A549 (cell line): Measurements from ENCODE around the gene EML4. TPM values are rescaled to one million over a fixed set of nuclear protein-coding genes. Genes with fewer than 3 reads are reported as not detected.
A peak's percentile ranks its signal among the peaks of the same experiment; 100 is the strongest.
"Not testable (repeated sequence)": the region's sequence is repeated elsewhere in the genome, so short reads cannot be mapped to it uniquely, and the experiment has no call there.

Experiments used
- ATAC-seq, 2 experiments: fragments of 200-7000 bp in 1 of 2; fragments of >200 bp in 1 of 2; cut with Nextera tagmentation in 1 of 2; cut with Tn5 transposase in 1 of 2; 3 replicates each; pipeline versions ENCODE4 v1.8.0 to v1.9.1; 2018 to 2020; ENCODE audit warnings: mild to moderate bottlenecking in 1 of 2, moderate library complexity in 1 of 2
- CTCF ChIA-PET: fragments of 300-600 bp; sonication (Branson Sonifier 250); formaldehyde crosslinking; extraction: SDS; loops from one replicate; lab custom pipeline; 2021; ENCODE audit warnings: antibody characterized with exemption, inconsistent platforms; lab: Yijun Ruan, JAX
- POLR2A ChIA-PET: fragments of 350-600 bp; formaldehyde crosslinking; extraction: SDS; loops from one replicate; lab custom pipeline; 2021; ENCODE audit warnings: antibody characterized with exemption, inconsistent platforms; lab: Yijun Ruan, JAX
- DNase-seq, 2 experiments: peaks; one replicate each; pipeline versions ENCODE4 v3.0.0 to v3.0.0-alpha.2; 2011 to 2016; ENCODE audit warnings: low read depth in 1 of 2, low spot score in 1 of 2
- FAIRE-seq: peaks from 2 replicates; lab custom pipeline; 2011; peaks lifted over from hg19 to GRCh38; lab: Jason Lieb, UNC
- H3K27ac ChIP-seq, 2 experiments: fragments of >200 bp; sonication (Bioruptor Twin); formaldehyde crosslinking; 3 replicates each; pipeline ENCODE4 v1.5.1; 2016 to 2017
- H3K4me1 ChIP-seq: fragments of >200 bp; sonication (Bioruptor Twin); formaldehyde crosslinking; 3 replicates; pipeline ENCODE4 v1.6.1; 2016
- H3K4me2 ChIP-seq: fragments of >200 bp; sonication (Bioruptor Twin); formaldehyde crosslinking; 3 replicates; pipeline ENCODE4 v1.6.1; 2016
- H3K4me3 ChIP-seq: fragments of >200 bp; sonication (Bioruptor Twin); formaldehyde crosslinking; 3 replicates; pipeline ENCODE4 v1.5.1; 2016
- H3K9me3 ChIP-seq: fragments of >200 bp; sonication (Bioruptor Twin); formaldehyde crosslinking; 3 replicates; pipeline ENCODE4 v1.6.1; 2016
- BHLHE40 ChIP-seq: IDR thresholded peaks from 2 replicates; pipeline ENCODE4 v1.6.1; 2012; ENCODE audit warnings: low read depth, low read length, inconsistent platforms
- CEBPB ChIP-seq, 2 experiments: fragments of >200 bp in 1 of 2; sonication (Bioruptor Twin) in 1 of 2; formaldehyde crosslinking in 1 of 2; IDR thresholded peaks; 2 replicates each; pipeline ENCODE4 v1.6.1; 2012 to 2016
- CHD4 ChIP-seq: fragments of 200-600 bp; sonication (generic); IDR thresholded peaks from 2 replicates; pipeline ENCODE4 v1.6.1; 2016; ENCODE audit warnings: antibody characterized with exemption, mild to moderate bottlenecking, borderline replicate concordance
- E2F6 ChIP-seq: IDR thresholded peaks from 2 replicates; pipeline ENCODE4 v1.6.1; 2012; ENCODE audit warnings: low read depth, borderline replicate concordance
- EHMT2 ChIP-seq: fragments of 200-600 bp; sonication (generic); IDR thresholded peaks from 2 replicates; pipeline ENCODE4 v1.6.1; 2016; ENCODE audit warnings: antibody characterized with exemption, low read depth, mild to moderate bottlenecking, moderate library complexity
- ESRRA ChIP-seq: fragments of 150-350 bp; IDR thresholded peaks from 2 replicates; pipeline ENCODE4 v1.6.1; 2014; ENCODE audit warnings: mild to moderate bottlenecking, low read length, borderline replicate concordance
- FOSB ChIP-seq: fragments of 250-450 bp; sonication (Bioruptor Pico); IDR thresholded peaks from 2 replicates; pipeline ENCODE4 v1.5.0; 2020; ENCODE audit warnings: mild to moderate bottlenecking, moderate library complexity
- JUNB ChIP-seq: fragments of >200 bp; sonication (Bioruptor Twin); formaldehyde crosslinking; IDR thresholded peaks from 2 replicates; pipeline ENCODE4 v1.6.1; 2016
- KDM1A ChIP-seq: fragments of 200-600 bp; sonication (generic); IDR thresholded peaks from 2 replicates; pipeline ENCODE4 v1.6.1; 2016; ENCODE audit warnings: low read depth, mild to moderate bottlenecking
- MAFK ChIP-seq: fragments of 450-650 bp; IDR thresholded peaks from 2 replicates; pipeline ENCODE4 v1.6.1; 2014; ENCODE audit not compliant: partially characterized antibody
- MAX ChIP-seq: IDR thresholded peaks from 2 replicates; pipeline ENCODE4 v1.6.1; 2012
- MAZ ChIP-seq: fragments of 150-350 bp; IDR thresholded peaks from 2 replicates; pipeline ENCODE4 v1.6.1; 2014; ENCODE audit warnings: antibody characterized with exemption, low read depth, low read length, borderline replicate concordance
- MYC ChIP-seq: IDR thresholded peaks from 2 replicates; pipeline ENCODE4 v1.6.1; 2012; ENCODE audit warnings: mild to moderate bottlenecking, inconsistent platforms, low read length, improper control_type of control experiment, borderline replicate concordance
- NFE2L2 ChIP-seq: fragments of 150-350 bp; conservative IDR thresholded peaks from 2 replicates; pipeline ENCODE4 v1.6.1; 2014; ENCODE audit warnings: low read length
- RAD21 ChIP-seq, 2 experiments: fragments of >200 bp in 1 of 2; sonication (Bioruptor Twin) in 1 of 2; formaldehyde crosslinking in 1 of 2; IDR thresholded peaks in 1 of 2; conservative IDR thresholded peaks in 1 of 2; 2 replicates in 1 of 2; 3 replicates in 1 of 2; pipeline ENCODE4 v1.6.1; 2012 to 2018; ENCODE audit warnings: inconsistent platforms in 1 of 2
- RARB ChIP-seq: fragments of 250-450 bp; sonication (Bioruptor Pico); IDR thresholded peaks from 2 replicates; pipeline ENCODE4 v1.8.0; 2021; ENCODE audit warnings: mild to moderate bottlenecking, moderate library complexity
- RFX5 ChIP-seq: fragments of 450-650 bp; IDR thresholded peaks from 2 replicates; pipeline ENCODE4 v1.7.1; 2014; ENCODE audit warnings: antibody characterized with exemption, mild to moderate bottlenecking, moderate library complexity
- SMC3 ChIP-seq: fragments of >200 bp; sonication (Bioruptor Twin); formaldehyde crosslinking; IDR thresholded peaks from 3 replicates; pipeline ENCODE4 v1.6.1; 2018; ENCODE audit warnings: inconsistent platforms
- SREBF2 ChIP-seq: fragments of 450-650 bp; IDR thresholded peaks from 2 replicates; pipeline ENCODE4 v1.6.1; 2014; ENCODE audit warnings: mild to moderate bottlenecking, moderate library complexity
- ZC3H11A ChIP-seq: fragments of 450-650 bp; IDR thresholded peaks from 2 replicates; pipeline ENCODE4 v1.6.1; 2014; ENCODE audit warnings: antibody characterized with exemption, mild to moderate bottlenecking
- ZFP36 ChIP-seq: fragments of 450-650 bp; IDR thresholded peaks from 2 replicates; pipeline ENCODE4 v1.6.1; 2014; ENCODE audit warnings: borderline replicate concordance; ENCODE audit not compliant: partially characterized antibody
- ZNF302 ChIP-seq: fragments of 250-450 bp; sonication (Bioruptor Pico); IDR thresholded peaks from 2 replicates; pipeline ENCODE4 v1.9.0; 2021; ENCODE audit warnings: inconsistent platforms, mild to moderate bottlenecking, moderate library complexity
- WGBS: methylation state at CpG from one replicate; pipeline ENCODE4 v1.1.6; 2017; ENCODE audit errors: missing lambda C conversion rate; 5-methylcytosine and 5-hydroxymethylcytosine counted together
- polyA plus RNA-seq, 4 experiments: library from polyadenylated mRNA; depleted of rRNA in 3 of 4; stranded (reverse); fragments of >200 nt; fragmentation: RNase III in 1 of 4; extraction: RNeasy Plus Mini Kit Qiagen cat#74134 plus additional on column Dnase treatment in 1 of 4; gene quantifications; 2 replicates in 3 of 4; 3 replicates in 1 of 4; pipeline ENCODE4 v1.2.3, GENCODE V29; 2011 to 2017
- TF ChIP-seq, protein P1 (sequence below): fragments of 250-450 bp; sonication (Bioruptor Pico); IDR thresholded peaks from 2 replicates; pipeline ENCODE4 v1.5.0; 2021; ENCODE audit warnings: mild to moderate bottlenecking, moderate library complexity, borderline replicate concordance
- TF ChIP-seq, protein P2 (sequence below): fragments of 450-650 bp; IDR thresholded peaks from 2 replicates; pipeline ENCODE4 v1.6.1; 2014; ENCODE audit warnings: antibody characterized with exemption

The EML4 gene
- polyA plus RNA-seq, 2 of the 4 experiments (the other 2 are of a cell fraction), result 34.6 to 130 TPM

- WGBS, result 61% methylated on average over 3 of the region's 3 CpGs
- TF ChIP-seq MAX (no peak), MAFK (peak; percentile 18), ESRRA (no peak), SMC3 (no peak)
- Histone ChIP-seq H3K4me2 (no peak overlapping the region), H3K9me3 (no peaks in the 10 kb centered on the region), H3K4me3 (no peak overlapping the region), H3K4me1 (peaks cover 14% of the 10 kb centered on the region), H3K27ac (no peak overlapping the region)
- POLR2A ChIA-PET, result no interaction called here
- ATAC-seq, result no peak
- FAIRE-seq, result no peak
- no peak for DNase-seq
- CTCF ChIA-PET, result interaction anchor here (1.5 to 1.7 kb wide), 2 partner anchors 11 to 25 kb away, joined by 3 to 5 read pairs; partner anchors contain the start of gene COX7A2L
These were observed 203.5 kb downstream of the EML4 start for GRCh38 chr2:42372474-42373200.

- Histone ChIP-seq H3K4me3 (no peak overlapping the region), H3K27ac (no peak overlapping the region), H3K4me2 (no peak overlapping the region), H3K9me3 (no peaks in the 10 kb centered on the region), H3K4me1 (no peaks in the 10 kb centered on the region)
- FAIRE-seq (no peak), DNase-seq (no peak), ATAC-seq (no peak)
- TF ChIP-seq ZC3H11A (no peak), CHD4 (no peak), MAFK (no peak), NFE2L2 (no peak), MYC (no peak), ZFP36 (no peak), EHMT2 (no peak), JUNB (no peak), CEBPB (IDR thresholded peaks at IDR 0.05) (no peak), MAZ (no peak), SMC3 (no peak), BHLHE40 (no peak), ESRRA (no peak), SREBF2 (no peak), RARB (CRISPR knock-in tag) (no peak), E2F6 (no peak)
- TF ChIP-seq, protein P1, sequence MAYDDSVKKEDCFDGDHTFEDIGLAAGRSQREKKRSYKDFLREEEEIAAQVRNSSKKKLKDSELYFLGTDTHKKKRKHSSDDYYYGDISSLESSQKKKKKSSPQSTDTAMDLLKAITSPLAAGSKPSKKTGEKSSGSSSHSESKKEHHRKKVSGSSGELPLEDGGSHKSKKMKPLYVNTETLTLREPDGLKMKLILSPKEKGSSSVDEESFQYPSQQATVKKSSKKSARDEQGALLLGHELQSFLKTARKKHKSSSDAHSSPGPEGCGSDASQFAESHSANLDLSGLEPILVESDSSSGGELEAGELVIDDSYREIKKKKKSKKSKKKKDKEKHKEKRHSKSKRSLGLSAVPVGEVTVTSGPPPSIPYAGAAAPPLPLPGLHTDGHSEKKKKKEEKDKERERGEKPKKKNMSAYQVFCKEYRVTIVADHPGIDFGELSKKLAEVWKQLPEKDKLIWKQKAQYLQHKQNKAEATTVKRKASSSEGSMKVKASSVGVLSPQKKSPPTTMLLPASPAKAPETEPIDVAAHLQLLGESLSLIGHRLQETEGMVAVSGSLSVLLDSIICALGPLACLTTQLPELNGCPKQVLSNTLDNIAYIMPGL (CRISPR knock-in tag), result no peak
- CTCF ChIA-PET, result interaction anchor here (2.0 kb wide), 1 partner anchor 10 kb away, joined by 8 read pairs; no protein-coding TSS in a partner anchor
- 60% methylated on average over 7 of the region's 7 CpGs for WGBS
- POLR2A ChIA-PET, result no interaction called here
These were observed 207.6 kb downstream of the EML4 start for GRCh38 chr2:42376758-42377157.

DNA sequence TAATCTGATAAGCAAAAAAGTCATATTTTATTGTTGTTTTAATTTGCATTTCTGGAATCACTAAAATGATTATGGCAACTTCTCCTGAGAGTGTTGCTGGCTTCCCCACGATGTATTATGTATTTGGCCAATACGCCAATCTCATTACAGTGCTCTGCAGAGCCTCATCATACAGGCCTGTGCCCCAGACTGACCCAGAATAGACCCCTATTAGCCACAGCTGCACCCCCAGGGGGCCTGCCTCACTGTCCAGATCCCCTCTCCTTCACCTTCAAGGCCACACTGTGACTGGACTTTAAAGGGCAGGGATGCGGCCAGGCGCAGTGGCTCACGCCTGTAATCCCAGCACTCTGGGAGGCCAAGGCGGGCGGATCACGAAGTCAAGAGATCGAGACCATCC is 209.3 kb downstream of the EML4 start:
- Histone ChIP-seq H3K4me3 (no peak overlapping the region), H3K27ac (no peak overlapping the region), H3K4me1 (no peaks in the 10 kb centered on the region), H3K4me2 (no peak overlapping the region), H3K9me3 (no peaks in the 10 kb centered on the region)
- ATAC-seq, result no peak
- no peak for FAIRE-seq
- WGBS, result 87% methylated on average over 9 of the region's 9 CpGs
- TF ChIP-seq RAD21 (conservative IDR thresholded peaks at IDR 0.05 in 1 of 2, IDR thresholded peaks at IDR 0.05 in 1 of 2) (no peak), ZNF302 (no peak), KDM1A (no peak), FOSB (CRISPR knock-in tag) (no peak), RFX5 (no peak)
- TF ChIP-seq, protein P1 (CRISPR knock-in tag), result no peak
- TF ChIP-seq, protein P2, sequence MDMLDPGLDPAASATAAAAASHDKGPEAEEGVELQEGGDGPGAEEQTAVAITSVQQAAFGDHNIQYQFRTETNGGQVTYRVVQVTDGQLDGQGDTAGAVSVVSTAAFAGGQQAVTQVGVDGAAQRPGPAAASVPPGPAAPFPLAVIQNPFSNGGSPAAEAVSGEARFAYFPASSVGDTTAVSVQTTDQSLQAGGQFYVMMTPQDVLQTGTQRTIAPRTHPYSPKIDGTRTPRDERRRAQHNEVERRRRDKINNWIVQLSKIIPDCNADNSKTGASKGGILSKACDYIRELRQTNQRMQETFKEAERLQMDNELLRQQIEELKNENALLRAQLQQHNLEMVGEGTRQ, result no peak
- CTCF ChIA-PET, result interaction anchor here (0.6 to 2.0 kb wide), 5 partner anchors 9 to 116 kb away, joined by 4 to 8 read pairs (median 4); partner anchors contain the start of gene KCNG3
- no peak for DNase-seq
- POLR2A ChIA-PET, result no interaction called here

DNA sequence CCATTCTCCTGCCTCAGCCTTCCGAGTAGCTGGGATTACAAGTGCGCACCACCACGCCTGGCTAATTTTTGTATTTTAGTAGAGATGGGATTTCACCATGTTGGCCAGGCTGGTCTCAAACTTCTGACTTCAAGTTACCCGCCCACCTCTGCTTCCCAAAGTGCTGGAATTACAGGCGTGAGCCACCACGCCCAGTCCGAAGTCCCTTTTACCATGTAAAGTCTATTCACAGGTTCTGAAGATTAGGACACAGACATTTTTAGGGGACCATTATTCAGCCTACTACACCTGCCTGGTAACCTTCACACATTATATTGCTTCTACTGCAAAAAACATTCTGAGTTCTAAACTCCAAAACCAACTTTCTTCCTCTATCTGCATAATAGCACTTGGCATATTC is 210.9 kb downstream of the EML4 start:
- WGBS, result 77% methylated on average over 7 of the region's 7 CpGs

More for the DNA sequence above, 210.9 kb downstream of the EML4 start:
- CTCF ChIA-PET, FAIRE-seq, H3K27ac ChIP-seq, H3K4me2 ChIP-seq, POLR2A ChIA-PET, ATAC-seq, H3K9me3 ChIP-seq, H3K4me1 ChIP-seq, H3K4me3 ChIP-seq, DNase-seq: not testable (repeated sequence)
